Suprapubic skin (tissue), 3 donors: ENCODE data around the gene C19orf38.

Experiments used
- CTCF ChIP-seq, 2 donors: fragments of 200-600 bp in 1 of 2; fragments of 450-650 bp in 1 of 2; sonication (generic) in 1 of 2; IDR thresholded peaks; one replicate each; pipeline ENCODE4 v1.5.1; 2016 to 2019; ENCODE audit warnings: antibody characterized with exemption in 2 of 2, mild to moderate bottlenecking in 1 of 2, moderate library complexity in 1 of 2
- POLR2AphosphoS5 ChIP-seq, 3 donors: sonication (generic); formaldehyde crosslinking; IDR thresholded peaks; one replicate each; pipeline ENCODE4 v1.6.1; 2017; ENCODE audit warnings: antibody characterized with exemption in 3 of 3

GRCh38 chr19:10888421-10888866, 40.2 kb downstream of the C19orf38 start:
- no peak for TF ChIP-seq POLR2AphosphoS5 (IDR thresholded peaks at IDR 0.05)
- no peak for TF ChIP-seq CTCF (IDR thresholded peaks at IDR 0.05)
